GM18526 (cell line): ENCODE data around the gene COL6A3.

Experiments used
- POLR2A ChIP-seq: IDR thresholded peaks from 3 replicates; pipeline ENCODE4 v1.6.1; 2011; ENCODE audit not compliant: insufficient read length; ENCODE audit errors: extremely low read depth

The COL6A3 gene

GRCh38 chr2:237449193-237449881 lies 35.4 kb upstream of the COL6A3 start:
- TF ChIP-seq POLR2A = no peak

GRCh38 chr2:237448626-237449025 lies 34.7 kb upstream of the COL6A3 start:
- TF ChIP-seq POLR2A = no peak

- no peak for TF ChIP-seq POLR2A
These were observed 34.2 kb upstream of the COL6A3 start for GRCh38 chr2:237448171-237448570.

GRCh38 chr2:237447496-237447895 lies 33.5 kb upstream of the COL6A3 start:
- TF ChIP-seq POLR2A = no peak

- TF ChIP-seq POLR2A = no peak
These were observed 32.3 kb upstream of the COL6A3 start for GRCh38 chr2:237446338-237446665.

- TF ChIP-seq POLR2A = no peak
These were observed 31.8 kb upstream of the COL6A3 start for GRCh38 chr2:237445611-237446337.

- TF ChIP-seq POLR2A = no peak
These were observed 30.1 kb upstream of the COL6A3 start for GRCh38 chr2:237444071-237444470.

GRCh38 chr2:237441605-237442274 lies 27.8 kb upstream of the COL6A3 start:
- TF ChIP-seq POLR2A = no peak

- no peak for TF ChIP-seq POLR2A
These were observed 26.9 kb upstream of the COL6A3 start for GRCh38 chr2:237440819-237441281.

GRCh38 chr2:237438080-237438940 lies 24.3 kb upstream of the COL6A3 start:
- no peak for TF ChIP-seq POLR2A

- no peak for TF ChIP-seq POLR2A
These were observed 23.6 kb upstream of the COL6A3 start for GRCh38 chr2:237437566-237437965.

- no peak for TF ChIP-seq POLR2A
These were observed 22.1 kb upstream of the COL6A3 start for GRCh38 chr2:237435844-237436587.

GRCh38 chr2:237434866-237435311 lies 20.9 kb upstream of the COL6A3 start:
- TF ChIP-seq POLR2A = no peak

GRCh38 chr2:237433920-237434676 lies 20.1 kb upstream of the COL6A3 start:
- TF ChIP-seq POLR2A = no peak
